Measurements from ENCODE around the gene DEFB116.

GRCh38 chr20:31257364-31257763, 51.0 kb downstream of the DEFB116 start, which contains the start of gene DEFB115:
- TF ChIP-seq CTCF (IDR thresholded peaks at IDR 0.05) (no peak), POLR2A (IDR thresholded peaks at IDR 0.05) (no peak)

All from adrenal gland (tissue), 5 donors.